HG02852 (cell line): Measurements from ENCODE around the gene EPB41L2.

Experiments used
- ATAC-seq: cut with Tn5 transposase; IDR thresholded peaks from one replicate; pipeline ENCODE4 v1.9.1; 2021; ENCODE audit warnings: mild to moderate bottlenecking, moderate library complexity; ENCODE audit not compliant: unreplicated experiment

EPB41L2 gene

DNA sequence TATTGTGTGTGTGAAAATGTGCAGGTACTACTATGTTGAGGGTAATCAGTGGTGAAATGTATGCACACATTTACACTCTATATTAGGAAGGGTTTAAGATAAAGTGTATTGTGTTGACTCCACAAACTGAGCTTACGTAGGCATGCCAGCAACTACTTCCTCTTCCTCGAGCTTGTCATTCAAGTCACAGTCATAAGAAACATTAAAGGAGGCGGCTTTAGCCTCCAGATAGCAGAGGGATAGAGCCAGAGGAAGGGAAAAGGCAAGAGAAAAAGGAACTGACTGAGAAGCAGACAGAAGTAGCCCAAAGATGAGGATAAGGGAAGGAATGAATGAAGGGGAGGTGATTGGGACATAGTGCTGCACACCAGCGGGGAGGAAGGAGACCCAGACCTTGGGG is 180.7 kb downstream of the EPB41L2 start:
- ATAC-seq: no peak

DNA sequence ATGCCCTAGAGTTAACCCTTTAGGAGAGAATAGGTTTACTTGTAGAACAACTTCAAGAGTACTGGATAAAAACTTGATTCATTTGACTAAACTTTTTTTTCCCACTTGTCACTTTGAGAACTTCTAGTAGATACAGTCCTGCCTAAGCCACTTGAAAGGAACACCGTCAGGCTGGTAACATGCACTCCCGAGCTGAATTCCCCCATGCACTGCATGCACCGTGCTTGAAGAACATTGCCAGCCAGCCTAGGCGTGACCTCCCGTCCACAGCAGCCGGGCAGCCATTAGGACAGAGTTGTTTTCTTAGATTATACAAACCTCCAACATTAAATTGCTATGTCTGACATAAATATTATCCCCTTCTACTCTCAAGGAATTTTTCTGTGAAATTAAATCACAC is 183.2 kb downstream of the EPB41L2 start:
- no peak for ATAC-seq

DNA sequence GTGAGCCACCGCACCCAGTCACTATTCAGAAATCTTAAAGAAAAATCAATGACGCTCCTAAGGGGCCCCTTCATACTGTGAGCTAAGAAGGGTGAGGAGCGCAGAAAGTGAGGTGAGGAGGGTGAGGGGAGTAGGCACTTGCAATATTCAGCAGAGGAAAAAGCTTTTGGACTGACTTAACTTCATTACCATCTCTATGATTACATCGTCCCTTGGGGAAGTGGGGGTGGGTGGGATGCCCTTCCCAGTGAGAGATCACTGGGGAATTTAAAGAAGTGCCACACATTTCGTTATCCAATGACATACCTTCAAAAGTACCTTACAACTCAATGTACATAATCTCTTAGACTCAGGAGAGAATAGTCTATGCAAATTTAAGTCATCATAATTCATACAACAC is 189.3 kb downstream of the EPB41L2 start:
- ATAC-seq: no peak

DNA sequence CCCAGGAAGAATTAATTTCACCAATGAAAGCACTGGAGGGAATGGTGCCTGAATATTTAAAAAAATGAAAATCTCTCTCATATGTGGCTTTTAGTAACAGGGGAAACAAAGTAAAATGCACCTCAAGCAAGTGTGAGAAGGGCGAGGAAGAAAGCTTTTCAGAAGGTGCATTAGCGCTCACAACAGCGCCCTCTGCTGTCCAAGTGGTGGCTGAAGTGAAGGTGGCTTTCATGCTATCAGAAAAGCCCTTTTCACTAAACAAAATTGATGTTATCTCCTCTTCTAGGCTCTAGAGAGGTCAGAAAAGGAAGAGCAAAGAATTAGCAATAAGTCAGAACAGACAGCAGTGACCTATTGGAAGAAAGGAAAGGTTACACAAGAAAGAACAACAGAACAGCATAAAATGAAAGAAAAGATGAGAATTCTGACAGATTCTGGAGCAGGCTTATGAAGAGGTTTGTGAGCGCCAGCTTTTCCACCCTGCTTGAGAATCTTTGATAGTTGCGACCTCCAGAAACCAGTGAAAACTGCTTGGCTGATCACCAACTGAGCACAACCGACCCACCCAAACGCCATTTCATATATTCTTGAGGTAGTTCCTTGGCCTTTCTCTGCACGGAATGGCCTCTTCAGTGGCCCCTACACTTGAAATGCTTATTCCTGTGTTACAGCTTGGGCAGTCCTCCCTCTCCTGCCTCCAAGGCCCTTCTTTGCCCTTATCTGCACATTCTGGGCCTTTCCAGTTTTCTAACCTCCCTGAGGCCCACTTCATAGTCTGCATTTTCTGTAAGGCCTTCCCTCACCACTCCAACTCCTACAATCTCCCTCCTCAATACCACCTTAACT is 190.6 kb downstream of the EPB41L2 start:
- peak; percentile 50 for ATAC-seq

DNA sequence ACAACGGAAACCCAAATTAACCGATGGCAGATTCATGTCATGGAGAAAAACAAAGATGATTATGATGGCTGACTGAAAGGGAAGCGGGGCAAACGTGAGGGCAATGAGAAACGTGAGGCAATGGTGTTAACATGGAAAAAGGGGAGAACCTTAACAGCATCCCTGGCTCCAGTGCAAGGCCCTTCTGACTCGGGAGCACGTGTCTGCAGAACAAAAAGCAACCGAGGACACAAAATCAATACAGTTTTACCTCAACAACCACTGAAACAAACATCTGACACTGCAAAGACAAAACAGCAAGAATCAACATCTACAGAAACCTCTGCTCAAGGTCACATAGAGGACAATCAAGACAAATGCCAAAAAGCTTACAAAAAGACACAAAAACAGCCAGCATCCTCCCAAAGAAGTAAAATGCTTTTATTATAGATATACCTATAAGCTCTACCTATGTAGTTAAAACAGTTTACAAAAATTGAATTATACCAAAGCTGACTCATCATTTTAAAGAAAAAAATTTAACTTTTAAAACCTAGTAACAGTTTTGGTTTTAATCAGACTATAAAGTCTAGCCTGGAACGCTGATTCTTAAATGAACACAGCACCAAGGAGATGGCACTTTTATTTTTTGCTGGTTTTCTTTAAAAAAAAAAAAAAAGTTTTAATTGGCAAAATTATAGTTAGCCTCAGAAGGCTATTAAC is 192.7 kb downstream of the EPB41L2 start:
- ATAC-seq: no peak

DNA sequence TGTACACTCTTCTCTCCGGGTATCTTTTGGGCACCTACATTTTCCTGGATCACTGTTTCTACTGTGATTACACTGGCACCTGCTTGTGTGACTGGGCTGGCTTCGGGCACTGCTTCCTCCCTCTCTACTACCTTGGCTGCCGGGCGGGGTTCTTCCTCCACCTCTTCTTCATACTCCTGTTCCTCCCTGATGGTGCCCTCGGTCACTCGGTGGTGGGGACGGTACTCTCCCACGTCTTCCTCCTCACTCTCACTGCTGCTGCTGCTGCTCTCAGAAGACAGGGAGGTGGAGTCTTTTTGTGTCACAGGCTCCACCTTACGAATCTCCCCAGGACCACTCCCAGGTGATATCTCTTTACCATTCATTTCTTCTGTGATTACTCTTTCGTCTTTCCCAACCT is 193.4 kb downstream of the EPB41L2 start:
- no peak for ATAC-seq

DNA sequence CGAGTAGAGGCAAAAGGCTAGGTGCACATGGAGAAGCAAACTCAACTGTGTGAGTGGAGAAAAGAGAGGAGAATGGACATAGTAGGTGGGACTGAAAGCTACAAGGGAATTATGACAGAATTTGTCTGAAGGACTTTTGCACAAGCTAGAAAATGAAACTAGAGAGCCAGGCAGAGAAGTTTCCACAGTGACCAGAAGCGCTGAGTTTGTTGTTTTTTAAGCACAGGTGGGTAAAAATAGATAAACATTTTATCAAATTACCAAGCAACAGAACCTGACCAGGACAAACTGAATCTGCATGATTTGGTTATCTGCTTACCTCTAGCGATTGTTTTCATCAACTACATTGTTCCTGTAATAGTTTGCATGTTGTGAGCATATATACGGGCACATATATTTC is 197.3 kb downstream of the EPB41L2 start:
- ATAC-seq: no peak

DNA sequence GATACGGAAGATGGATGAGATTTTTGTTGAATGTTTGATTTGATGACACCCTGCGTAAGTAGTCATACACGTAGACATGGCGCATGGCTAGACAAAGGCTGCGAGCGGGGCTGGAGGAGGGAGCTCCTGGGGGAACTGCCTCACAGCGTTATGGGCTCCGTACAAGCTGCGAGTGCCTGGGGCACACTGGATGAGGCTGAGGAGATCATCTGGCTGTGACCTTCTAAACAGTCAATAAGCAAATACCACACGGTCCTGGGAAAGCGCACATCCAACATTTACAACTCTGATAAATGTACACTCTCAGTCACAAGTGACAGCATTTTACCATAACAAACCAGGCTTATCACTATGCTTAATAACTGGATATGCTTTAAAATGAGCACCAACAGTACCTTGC is 198.7 kb downstream of the EPB41L2 start:
- ATAC-seq: no peak

DNA sequence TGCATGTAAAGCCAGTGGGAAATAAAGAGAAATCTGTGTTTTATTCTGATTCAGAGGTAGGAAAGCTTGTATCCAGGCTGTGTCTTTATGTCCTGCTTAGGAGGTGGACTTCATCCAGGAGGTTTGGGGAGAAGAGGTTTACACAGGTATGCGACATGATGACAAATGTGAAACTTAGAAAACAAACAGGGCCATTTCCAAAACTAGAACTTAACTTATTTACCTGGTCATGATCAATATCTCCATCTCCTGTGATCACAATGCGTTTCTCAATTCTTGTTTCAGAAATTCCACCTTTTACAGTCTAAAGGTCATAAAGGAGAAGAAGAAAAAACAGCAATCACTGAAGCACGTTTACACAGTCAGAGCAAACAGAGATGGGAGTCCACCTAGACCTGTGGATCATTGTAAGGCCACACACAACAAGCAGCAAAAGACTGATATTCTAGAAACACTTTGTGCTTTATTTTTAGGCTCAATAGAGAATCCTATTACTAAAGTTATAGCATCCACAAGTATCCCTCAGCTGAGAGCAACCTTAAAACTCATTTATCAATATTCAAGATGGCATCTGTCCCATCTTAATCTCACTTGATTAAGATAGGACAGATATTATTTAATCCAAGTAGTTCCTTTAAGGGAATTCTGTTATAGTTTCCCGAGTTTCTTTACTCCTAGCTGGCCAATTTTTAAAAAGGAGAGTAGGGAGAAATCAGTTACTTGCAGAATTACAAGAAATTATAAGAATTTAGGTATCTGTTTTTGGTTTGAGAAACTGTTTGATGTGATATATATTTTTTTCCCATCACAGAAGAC is 199.4 kb downstream of the EPB41L2 start:
- no peak for ATAC-seq

DNA sequence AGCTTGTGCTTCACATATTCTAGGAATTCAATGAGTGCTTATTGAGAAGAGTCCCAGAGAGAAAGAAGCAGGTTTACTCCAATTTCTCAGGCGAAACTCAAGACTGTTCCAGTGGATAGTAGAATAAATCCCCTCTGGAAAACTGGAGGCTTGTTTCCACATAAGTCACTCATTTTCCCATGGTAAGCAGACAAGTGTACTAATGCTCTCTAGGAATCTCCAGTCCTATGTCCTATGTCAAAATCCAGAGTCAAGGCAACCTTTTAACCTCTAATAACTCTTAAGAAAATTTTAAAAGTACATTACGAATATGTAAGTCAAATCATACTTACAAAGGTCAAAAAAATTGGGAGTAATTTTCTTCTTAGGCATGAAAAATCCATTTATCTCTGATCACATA is 200.7 kb downstream of the EPB41L2 start:
- no peak for ATAC-seq

DNA sequence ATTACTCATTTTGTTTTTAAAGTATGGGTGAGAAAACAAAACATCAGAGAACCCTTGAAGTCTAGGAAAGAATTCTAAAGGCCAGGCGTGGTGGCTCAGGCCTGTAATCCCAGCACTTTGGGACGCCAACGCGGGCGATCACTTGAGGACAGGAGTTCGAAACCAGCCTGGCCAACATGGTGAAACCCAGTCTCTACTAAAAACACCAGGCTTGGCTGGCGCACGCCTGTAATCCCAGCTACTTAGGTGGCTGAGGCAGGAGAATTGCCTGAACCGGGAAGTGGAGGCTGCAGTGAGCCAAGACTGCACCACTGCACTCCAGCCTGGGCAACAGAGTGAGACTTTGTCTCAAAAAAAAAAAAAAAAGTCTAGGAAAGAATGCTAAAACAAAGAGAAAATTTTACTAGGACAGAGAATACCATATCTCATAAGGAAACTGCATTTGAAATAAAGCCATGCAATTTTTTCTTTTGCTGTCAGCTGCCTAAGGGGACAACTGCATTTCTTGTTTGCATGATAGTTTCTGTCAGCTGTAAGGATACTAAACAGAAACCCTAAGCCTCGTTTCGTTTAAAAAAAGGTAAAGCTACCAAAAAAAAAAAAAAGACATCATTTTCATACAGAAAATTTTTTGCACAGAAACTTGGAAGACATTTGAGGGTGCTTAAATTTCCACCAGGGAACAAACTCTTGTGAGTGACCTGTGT is 203.7 kb downstream of the EPB41L2 start:
- no peak for ATAC-seq

DNA sequence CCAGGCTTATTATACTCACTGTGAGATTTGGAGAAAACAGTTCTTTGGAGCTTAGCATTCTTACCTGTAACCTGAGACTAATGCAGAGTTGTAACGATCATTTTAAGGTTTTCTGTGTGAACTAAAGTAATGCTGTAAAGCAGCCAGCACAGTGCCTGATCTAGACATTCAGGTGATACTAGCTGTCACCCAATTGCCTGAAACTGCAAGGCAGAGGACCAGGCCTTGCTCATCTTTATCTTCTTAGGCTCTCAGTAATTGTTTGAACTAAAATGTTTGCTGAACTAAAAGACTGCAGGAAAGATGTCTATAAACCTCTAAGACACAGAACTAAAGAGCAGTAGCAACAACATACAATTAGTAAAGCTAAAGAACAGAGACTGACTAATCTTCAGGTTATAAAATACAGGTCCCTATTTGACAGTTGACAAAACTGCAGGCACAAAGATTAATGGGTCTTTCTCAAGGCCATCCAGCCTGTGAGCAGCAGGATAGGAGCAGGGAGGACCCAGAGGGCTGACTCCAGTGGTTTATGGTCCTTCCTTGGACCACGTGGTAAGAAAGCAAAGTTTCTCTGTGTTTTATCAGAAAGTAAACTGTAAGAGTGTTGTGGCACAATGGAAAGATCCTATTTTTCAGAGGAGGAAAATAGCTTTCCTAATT is 204.4 kb downstream of the EPB41L2 start:
- no peak for ATAC-seq

DNA sequence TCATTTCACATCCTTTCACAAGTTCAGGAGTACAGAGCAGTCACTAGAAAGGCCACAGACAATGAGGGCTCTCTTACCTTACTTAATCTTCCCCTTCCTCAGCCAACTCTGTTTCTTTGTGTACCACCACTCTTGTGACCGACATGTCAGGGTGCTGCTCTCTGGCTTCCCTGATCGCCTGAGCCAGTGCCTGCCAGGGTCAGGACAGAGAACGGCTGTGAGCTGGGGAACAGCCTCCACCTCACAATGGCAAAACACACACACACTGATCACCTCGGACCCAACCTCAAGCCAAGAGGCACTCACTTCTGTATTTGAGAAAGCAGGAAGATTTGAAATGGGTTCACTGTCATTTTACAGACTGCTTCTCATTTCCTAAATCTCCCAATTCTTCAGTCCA is 205.0 kb downstream of the EPB41L2 start:
- ATAC-seq: no peak

DNA sequence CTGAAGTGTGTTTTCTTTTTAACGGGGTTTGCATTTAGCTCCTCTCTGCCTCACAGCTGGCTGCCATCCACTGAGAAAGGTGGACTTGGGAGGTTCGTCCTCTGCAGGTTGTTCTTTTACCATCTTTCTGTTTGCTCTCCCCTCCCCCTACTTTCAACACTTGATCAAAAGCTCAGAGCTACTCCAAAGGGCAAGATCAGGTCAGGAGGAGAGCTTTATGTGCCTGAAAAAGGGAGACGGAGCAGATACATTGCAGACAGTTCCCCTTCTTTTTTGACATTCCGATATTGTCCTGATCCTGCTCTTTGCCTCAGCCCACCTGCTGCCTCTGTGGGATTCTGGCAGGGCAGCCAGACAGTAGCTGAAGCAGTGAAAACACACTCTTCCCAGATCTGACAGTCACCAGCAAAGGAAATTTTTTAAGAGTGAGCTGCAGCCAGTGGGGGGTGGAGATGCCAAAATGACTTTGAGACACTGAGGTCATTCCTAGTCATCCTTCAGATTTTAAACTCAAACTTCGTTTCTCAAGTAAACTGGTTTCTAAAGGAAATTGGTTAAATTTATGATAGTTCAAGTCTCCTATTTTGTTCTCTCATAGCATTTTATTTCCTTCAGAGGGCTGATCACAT is 209.4 kb downstream of the EPB41L2 start:
- ATAC-seq: no peak

DNA sequence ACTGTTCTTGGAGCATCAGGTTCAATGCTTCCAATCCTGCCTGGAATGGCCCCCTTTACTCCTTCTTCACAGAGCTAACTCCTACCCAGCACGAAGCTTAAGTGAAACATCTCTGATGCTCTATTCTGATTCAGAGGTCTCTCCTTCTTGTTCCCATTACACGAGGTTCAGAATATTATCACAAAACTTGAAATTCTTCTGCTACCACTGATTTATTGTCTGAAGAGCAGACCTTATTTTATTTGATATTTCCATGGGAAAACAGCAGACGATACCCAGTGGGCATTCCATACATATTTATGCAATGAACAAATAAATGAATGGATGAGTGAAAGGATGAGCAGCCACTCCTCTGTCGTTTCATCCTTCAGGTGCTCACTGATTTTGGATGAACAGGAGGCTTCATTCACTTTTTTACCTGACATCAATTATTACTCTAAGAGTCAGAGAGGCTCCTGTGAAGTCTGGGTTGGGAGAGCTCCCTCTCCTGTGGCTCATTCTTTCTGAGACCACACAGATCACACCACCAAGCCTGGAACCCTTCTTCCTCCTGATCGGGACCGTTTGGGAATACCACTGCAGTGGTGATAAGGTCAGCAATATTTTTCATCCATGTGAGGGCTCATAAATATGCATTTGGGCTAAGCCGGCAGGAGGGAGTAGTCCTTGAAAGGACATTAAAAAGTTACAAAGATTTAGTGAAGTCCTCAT is 210.0 kb downstream of the EPB41L2 start:
- no peak for ATAC-seq

DNA sequence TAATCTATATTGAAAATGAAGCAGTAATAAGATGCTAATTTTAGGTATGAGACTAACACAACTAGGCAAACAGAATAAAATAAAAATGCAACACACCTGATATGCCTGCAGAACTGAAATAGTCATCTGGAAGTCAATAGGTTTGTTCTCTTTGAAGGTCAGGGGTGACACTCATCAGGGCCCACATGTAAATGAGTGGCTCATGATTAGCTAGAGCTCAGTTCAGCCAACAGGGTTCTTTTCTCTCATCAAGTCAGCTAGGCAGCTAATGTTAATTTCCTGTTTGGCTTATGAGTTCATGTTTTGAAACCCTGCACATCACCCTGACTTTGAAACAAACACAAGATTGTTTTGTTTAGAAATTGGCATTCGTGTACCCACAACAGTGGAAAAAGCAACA is 212.0 kb downstream of the EPB41L2 start:
- no peak for ATAC-seq

DNA sequence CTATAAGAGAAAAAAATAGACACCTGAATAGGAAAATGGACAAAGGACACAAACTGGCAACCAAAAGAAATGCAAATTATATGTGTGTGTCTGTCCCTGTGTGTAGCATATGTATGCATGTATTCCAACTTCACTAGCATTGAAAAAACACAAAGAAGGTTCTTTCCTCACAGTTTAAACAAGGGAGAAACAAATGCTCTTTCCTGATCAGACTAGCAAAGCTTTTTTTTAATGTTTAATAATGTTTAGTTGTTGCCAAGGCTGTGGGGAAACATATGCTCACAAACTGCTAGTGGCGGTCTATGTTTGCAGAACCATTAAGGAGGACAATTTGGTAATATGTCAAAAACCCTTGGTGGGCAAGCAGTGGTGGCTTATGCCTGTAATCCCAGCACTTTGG is 213.5 kb downstream of the EPB41L2 start:
- ATAC-seq: no peak

DNA sequence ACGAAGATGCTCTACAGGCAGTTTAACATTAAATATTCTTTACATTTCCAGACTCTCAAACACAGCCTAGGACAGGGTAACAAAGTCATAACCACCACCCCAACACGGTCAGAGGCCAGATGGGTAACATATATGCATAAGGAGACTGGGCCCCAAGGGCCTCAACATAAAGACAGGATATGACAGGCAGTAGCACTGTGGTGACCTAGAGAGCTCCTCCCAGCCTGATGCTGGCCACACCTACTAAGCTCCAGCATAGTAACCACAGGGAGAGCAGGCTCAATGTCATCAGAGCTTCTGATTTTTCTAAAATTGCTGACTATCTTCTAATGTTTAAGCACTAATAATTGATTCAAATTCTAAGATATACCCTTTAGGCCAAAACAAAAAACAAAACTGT is 214.1 kb downstream of the EPB41L2 start:
- ATAC-seq: peak; percentile 77
